HepG2 (cell line): ENCODE data around the gene SF3B6. TPM values are rescaled to one million over a fixed set of nuclear protein-coding genes. Genes with fewer than 3 reads are reported as not detected.

Experiments used
- ADNP ChIP-seq: sonication (generic); formaldehyde crosslinking; IDR thresholded peaks from 2 replicates; pipeline ENCODE4 v1.4.0; 2020; ENCODE audit warnings: missing genetic modification reagents
- CC2D1A ChIP-seq: sonication (generic); formaldehyde crosslinking; IDR thresholded peaks from 2 replicates; pipeline ENCODE4 v1.8.1; 2023; ENCODE audit warnings: mild to moderate bottlenecking, missing genetic modification reagents
- CTCF ChIP-seq: sonication (generic); formaldehyde crosslinking; IDR thresholded peaks from 2 replicates; pipeline ENCODE4 v1.5.0; 2020; ENCODE audit warnings: mild to moderate bottlenecking, missing genetic modification reagents, moderate library complexity
- FUBP1 ChIP-seq: sonication (generic); formaldehyde crosslinking; IDR thresholded peaks from 2 replicates; pipeline ENCODE4 v1.5.1; 2020; ENCODE audit warnings: missing genetic modification reagents, mild to moderate bottlenecking, borderline replicate concordance
- HNF4A ChIP-seq: sonication (generic); formaldehyde crosslinking; IDR thresholded peaks from 2 replicates; pipeline ENCODE4 v1.4.0; 2020; ENCODE audit warnings: missing genetic modification reagents
- MAFG ChIP-seq: sonication (generic); formaldehyde crosslinking; IDR thresholded peaks from 2 replicates; pipeline ENCODE4 v1.5.1; 2020; ENCODE audit warnings: mild to moderate bottlenecking, missing genetic modification reagents
- NCOA1 ChIP-seq: sonication (generic); formaldehyde crosslinking; IDR thresholded peaks from 2 replicates; pipeline ENCODE4 v1.9.0; 2021; ENCODE audit warnings: missing genetic modification reagents
- TEAD2 ChIP-seq: sonication (generic); formaldehyde crosslinking; IDR thresholded peaks from 2 replicates; pipeline ENCODE4 v1.9.0; 2021; ENCODE audit warnings: missing genetic modification reagents
- ZBTB25 ChIP-seq: IDR thresholded peaks from 2 replicates; pipeline ENCODE4 v1.6.1; 2018; ENCODE audit warnings: missing genetic modification reagents
- ZBTB8A ChIP-seq: sonication (generic); formaldehyde crosslinking; IDR thresholded peaks from 2 replicates; pipeline ENCODE4 v1.4.0; 2020; ENCODE audit warnings: mild to moderate bottlenecking, low read depth, missing genetic modification reagents, borderline replicate concordance
- ZFX ChIP-seq: sonication (generic); formaldehyde crosslinking; IDR thresholded peaks from 2 replicates; pipeline ENCODE4 v1.4.0; 2020; ENCODE audit warnings: mild to moderate bottlenecking, low read depth, missing genetic modification reagents, moderate library complexity
- ZNF318 ChIP-seq: sonication (generic); formaldehyde crosslinking; IDR thresholded peaks from 2 replicates; pipeline ENCODE4 v1.4.0; 2020; ENCODE audit warnings: mild to moderate bottlenecking, missing genetic modification reagents
- ZNF550 ChIP-seq: sonication (generic); formaldehyde crosslinking; IDR thresholded peaks from 2 replicates; pipeline ENCODE4 v1.4.0; 2020; ENCODE audit warnings: mild to moderate bottlenecking, missing genetic modification reagents, borderline replicate concordance
- ZZZ3 ChIP-seq: sonication (generic); formaldehyde crosslinking; IDR thresholded peaks from 2 replicates; pipeline ENCODE4 v1.4.0; 2020; ENCODE audit warnings: missing genetic modification reagents, mild to moderate bottlenecking, borderline replicate concordance
- polyA plus RNA-seq, 8 experiments: library from polyadenylated mRNA; depleted of rRNA in 3 of 8; stranded (reverse) in 7 of 8; unstranded in 1 of 8; fragments of >200 nt; fragmentation: Illumina TruSeq in 4 of 8; extraction: Trizol in 4 of 8; gene quantifications; 2 replicates each; pipeline versions ENCODE4 v1.2.1 to v1.2.3, GENCODE V29; 2011 to 2016; ENCODE audit warnings: low read depth in 4 of 8, missing spikeins in 1 of 8, mixed read lengths in 1 of 8; ENCODE audit not compliant: insufficient read depth in 1 of 8
- total RNA-seq, 5 experiments: library from RNA; depleted of rRNA; stranded (reverse); fragments of >200 nt; fragmentation: Illumina TruSeq; extraction: Trizol; gene quantifications; 2 replicates each; pipeline ENCODE4 v1.2.3, GENCODE V29; 2016; ENCODE audit warnings: low read depth in 1 of 5

Gene SF3B6
- total and polyA plus RNA-seq, 2 of the 13 experiments (the other 11 are each of a cell fraction or from before 2014, with no cell fraction given): 177 to 182 TPM

GRCh38 chr2:24075915-24076848 lies at the start of gene SF3B6 (continued):
- TF ChIP-seq CC2D1A (peak; percentile 68; the same call in 1 of the 2 replicates), ZBTB8A (CRISPR knock-in tag) (no peak), FUBP1 (CRISPR knock-in tag) (no peak; the same call in 1 of the 2 replicates), ADNP (CRISPR knock-in tag) (no peak), HNF4A (CRISPR knock-in tag) (peak; percentile 75), ZBTB25 (CRISPR knock-in tag) (peak; percentile 100), NCOA1 (no peak), ZFX (CRISPR knock-in tag) (peak; percentile 80; the same call in 1 of the 2 replicates), MAFG (CRISPR knock-in tag) (no peak), CTCF (CRISPR knock-in tag) (peak; percentile 52), TEAD2 (CRISPR knock-in tag) (no peak), ZNF318 (CRISPR knock-in tag) (peak; percentile 94), ZNF550 (CRISPR knock-in tag) (no peak), ZZZ3 (peak; percentile 90; the same call in 1 of the 2 replicates)
